Femur (tissue), 1 donor: ENCODE results near the gene PCNT.
"Not testable (repeated sequence)": the region's sequence is repeated elsewhere in the genome, so short reads cannot be mapped to it uniquely, and the experiment has no call there.

Experiments
- DNase-seq: peaks from one replicate; pipeline ENCODE4 v3.0.0-alpha.2; 2017

PCNT gene

GRCh38 chr21:46310260-46310659 is 13.7 kb upstream of the PCNT start:
- DNase-seq, result not testable (repeated sequence)

DNA sequence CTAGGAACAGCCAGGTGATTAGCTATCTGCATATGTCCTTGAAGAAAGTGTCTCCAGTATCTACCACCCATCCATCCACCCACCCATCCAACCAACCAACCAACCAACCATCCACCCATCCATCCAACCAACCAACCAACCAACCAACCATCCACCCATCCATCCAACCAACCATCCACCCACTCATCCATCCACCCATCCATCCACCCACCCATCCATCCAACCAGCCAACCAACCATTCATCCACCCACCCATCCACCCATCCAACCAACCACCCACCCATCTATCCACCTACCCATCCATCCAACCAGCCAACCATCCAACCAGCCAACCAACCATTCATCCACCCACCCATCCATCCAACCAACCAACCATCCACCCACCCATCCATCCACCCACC is 12.4 kb upstream of the PCNT start:
- no peak for DNase-seq

- no peak for DNase-seq
Observed at GRCh38 chr21:46312949-46313348, 11.0 kb upstream of the PCNT start.

GRCh38 chr21:46314441-46315020 is 9.4 kb upstream of the PCNT start:
- no peak for DNase-seq

- no peak for DNase-seq
Observed at GRCh38 chr21:46316708-46317324, 7.1 kb upstream of the PCNT start.

GRCh38 chr21:46317710-46318463 is 6.1 kb upstream of the PCNT start:
- DNase-seq, result no peak

- DNase-seq, result no peak
Observed at GRCh38 chr21:46318464-46318845, 5.5 kb upstream of the PCNT start.

GRCh38 chr21:46319186-46319585 is 4.8 kb upstream of the PCNT start:
- no peak for DNase-seq

DNA sequence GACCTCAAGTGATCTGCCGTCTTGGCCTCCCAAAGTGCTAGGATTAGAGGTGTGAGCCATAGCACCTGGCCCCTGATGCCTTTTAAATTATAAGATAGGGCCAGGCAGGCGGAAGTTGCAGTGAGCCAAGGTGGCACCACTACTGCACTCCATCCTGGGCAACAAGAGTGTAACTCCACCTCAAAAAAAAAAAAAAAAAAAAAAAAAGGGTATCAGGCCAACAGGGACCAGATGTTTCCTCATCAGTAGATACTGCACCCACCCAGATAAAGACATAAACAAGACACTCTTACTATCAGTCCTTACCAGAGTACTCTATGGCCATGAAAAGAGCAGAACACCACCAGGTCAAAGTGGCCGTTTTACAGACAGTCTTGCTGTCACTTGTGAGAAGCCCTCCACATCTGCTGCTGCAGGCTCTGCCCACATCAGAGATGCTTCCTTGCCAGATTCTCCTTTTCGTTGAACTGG is 3.6 kb upstream of the PCNT start:
- DNase-seq, result no peak

GRCh38 chr21:46322351-46323226 is 1.4 kb upstream of the PCNT start:
- DNase-seq, result no peak

DNA sequence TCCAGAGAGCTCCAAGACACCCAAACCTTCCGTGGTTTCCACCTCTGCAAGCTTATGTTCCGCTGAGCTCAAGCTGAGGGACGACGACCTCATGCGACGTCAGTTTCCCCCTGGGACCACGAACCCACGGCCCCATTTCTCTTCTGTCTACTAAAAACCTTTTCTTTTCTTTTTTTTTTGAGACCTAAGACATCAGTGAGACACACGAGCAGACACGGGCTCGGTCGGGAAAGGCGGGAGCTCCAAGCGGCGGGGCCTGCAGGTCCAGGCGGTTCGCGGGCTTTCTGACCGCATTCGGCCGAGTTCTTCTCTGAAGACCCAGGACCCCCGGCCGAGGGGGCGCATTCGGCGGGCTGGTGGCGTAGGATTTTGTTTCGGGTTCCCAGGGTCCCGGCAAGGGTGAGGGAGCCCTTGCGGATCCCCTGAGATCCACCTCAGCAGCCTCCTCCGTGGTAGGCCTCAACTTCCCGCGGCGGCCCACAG is 688 bp upstream of the PCNT start:
- no peak for DNase-seq

DNA sequence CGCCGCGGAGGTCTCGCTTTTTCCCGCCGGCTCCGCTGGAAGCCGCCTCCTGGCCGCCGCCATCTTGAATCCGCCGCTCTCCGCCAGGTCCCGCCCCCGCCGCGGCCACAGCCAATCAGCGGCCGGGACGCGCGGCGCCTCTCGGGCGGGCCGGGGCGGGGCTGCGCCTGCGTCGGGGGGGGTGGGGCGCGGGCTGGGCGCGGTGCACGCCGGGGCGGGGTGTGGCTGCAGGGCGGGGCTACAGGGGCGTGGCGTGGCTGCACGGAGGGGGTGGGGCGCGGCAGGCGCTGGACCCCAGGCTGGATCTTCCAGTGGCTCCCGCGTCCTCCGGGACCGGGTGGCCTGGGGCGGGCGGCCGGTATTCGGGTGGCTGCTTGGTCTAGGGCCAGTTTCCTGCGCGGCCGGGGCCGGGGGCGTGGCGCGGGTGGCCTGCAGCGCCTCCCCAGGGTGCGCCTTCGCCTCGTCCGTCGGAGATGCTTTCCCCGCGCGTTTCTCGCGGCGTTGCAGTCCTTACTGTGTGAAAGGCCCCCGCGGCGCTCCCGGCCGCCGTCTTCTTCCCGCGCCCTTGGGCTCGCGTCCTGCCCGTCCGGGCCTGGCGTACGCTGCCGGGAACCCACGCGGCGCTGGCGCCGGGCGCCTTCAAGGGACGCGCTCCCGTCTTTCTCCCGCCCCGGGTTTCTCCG is 575 bp downstream of the PCNT start:
- DNase-seq, result peak; percentile 95

DNA sequence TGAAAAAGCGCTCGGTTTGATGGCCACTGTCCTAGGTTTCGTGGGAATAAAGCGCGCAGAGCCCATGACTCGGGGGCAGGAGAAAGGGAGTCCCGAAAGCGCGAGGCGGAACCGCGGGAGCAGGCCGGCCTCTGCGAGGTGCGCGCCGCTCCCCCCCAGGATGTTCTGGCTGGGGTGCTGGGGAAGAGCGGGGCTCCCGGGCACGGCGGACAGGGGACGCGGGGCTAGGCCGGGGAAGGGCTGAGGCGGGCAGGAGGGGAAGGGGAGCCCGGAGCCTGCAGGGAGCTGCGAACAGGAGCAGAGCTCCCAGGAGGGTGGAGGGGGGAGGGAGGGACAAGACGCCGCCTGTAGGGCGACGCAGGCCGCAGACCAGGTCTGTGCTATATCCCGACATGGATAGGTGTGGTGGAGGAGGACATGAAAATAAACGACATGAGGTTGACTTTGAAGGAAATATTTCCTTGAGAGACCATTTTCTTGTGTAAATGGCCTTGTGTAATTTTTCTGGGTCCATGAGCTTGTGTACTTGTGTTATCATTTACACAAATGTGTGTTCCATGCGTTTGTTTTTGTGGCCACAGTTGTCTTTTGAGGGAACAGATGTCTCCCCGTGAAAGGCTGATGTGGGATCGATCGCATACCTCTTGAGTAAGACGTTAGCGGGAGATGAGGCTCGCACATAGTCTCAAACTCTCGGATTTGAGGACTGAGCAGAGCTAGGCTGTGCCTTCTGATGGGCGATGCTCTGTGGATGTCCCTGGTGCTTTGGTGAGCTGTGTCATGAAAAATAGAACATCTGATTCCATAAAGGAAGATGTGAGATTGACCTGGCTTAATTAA is 1.3 kb downstream of the PCNT start:
- DNase-seq, result peak; percentile 44

DNA sequence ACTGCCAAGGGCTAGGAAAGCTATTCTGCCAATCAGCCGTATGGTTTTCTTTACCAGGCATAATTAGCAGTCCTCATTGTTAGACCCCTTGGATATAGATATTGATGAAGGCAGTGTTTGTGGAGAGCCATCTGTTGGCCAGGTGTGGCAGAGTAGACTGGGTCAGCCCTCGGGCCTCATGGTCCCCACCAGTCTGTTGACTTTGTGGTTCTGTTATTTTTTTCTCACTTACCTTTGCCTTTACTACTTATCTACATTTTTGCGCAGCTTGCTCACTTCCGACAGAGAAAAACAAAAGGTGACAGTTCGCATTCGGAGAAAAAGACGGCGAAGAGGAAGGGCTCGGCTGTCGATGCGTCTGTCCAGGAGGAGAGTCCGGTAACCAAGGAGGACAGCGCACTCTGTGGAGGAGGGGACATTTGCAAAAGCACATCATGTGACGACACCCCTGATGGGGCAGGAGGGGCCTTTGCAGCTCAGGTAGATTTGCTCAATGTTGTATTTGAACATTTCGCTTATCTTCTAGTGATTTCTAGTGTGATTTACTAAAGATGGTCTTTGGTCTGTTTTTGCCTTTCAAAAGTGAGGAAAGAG is 2.3 kb downstream of the PCNT start:
- no peak for DNase-seq

DNA sequence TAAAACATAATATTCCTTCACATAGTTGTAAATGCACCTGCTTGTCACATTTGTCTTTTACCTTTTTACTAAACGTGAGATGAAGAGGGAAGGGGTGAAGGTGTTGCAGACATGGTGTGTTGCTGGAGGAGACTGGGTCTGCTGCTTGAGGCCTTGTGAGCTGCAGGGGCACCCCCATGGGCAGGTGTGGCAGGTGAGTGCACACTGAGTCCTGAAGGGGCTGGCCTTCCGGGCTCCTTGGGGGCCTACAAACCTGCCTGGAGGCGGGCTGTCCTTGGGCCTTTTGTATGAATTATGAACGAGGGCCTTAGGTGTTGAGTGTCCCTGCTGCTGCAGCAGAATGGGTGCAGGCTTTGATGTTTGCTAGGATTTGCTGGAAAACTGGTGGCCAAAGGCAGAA is 3.8 kb downstream of the PCNT start:
- DNase-seq, result no peak

- no peak for DNase-seq
Observed at GRCh38 chr21:46328151-46328550, 4.2 kb downstream of the PCNT start.

GRCh38 chr21:46329796-46330195 is 5.8 kb downstream of the PCNT start:
- DNase-seq, result no peak

DNA sequence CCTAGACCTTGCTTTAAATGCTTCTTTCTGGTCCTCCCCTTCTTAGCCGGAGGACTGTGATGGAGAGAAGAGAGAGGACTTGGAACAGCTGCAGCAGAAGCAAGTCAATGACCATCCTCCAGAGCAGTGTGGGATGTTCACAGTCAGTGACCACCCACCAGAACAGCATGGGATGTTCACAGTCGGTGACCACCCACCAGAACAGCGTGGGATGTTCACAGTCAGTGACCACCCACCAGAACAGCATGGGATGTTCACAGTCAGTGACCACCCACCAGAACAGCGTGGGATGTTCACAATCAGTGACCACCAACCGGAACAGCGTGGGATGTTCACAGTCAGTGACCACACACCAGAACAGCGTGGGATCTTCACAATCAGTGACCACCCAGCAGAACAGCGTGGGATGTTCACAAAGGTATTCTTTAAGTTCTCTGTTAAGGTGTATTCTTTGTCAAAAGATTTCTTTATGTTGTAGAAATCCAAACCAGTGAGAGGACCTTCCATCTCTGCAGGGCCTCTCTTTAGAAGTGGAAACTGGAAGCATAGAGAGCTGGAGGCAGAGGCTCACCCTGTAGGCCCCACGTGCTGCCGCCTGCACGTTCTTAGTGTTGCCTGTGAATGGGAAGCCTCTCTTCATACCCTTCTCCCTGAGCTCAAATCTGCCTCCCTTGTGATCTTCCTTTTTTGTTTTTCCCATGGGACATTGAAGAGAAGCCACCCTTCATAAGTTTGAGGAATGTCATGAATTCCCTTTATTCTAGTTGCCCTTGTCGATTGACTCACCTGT is 10.6 kb downstream of the PCNT start:
- DNase-seq, result no peak

DNA sequence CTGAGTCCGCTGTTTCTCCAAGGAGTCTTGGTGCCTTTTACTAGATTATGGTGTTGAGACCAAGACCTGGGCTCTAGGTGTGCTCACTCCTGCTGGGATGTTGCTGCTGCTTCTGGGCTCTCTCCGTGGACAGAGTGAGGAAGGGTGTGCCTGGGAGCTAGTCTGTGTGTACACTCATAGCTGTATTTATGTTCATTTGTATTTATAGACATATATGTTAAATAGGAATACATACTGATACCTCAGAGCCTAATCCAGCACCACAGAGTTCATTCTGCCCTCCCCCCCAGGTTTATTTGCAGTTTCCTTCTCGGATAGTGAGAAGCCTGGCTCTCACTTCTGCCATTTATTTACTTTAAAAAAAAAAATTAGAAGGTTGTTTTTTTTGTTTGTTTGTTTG is 12.6 kb downstream of the PCNT start:
- no peak for DNase-seq

GRCh38 chr21:46340998-46341397 is 17.0 kb downstream of the PCNT start:
- DNase-seq, result no peak
